ENCODE data around the gene PAH.

PAH gene

GRCh38 chr12:102816816-102817434 lies 100.1 kb downstream of the PAH start:
- no peak for DNase-seq

- no peak for DNase-seq
Measured at GRCh38 chr12:102814691-102815367, 102.2 kb downstream of the PAH start.

- no peak for DNase-seq
Measured at GRCh38 chr12:102812344-102812743, 104.7 kb downstream of the PAH start.

- no peak for DNase-seq
Measured at GRCh38 chr12:102811110-102811737, 105.8 kb downstream of the PAH start.

GRCh38 chr12:102808412-102808811 lies 108.6 kb downstream of the PAH start:
- no peak for DNase-seq

GRCh38 chr12:102806592-102806991 lies 110.5 kb downstream of the PAH start:
- no peak for DNase-seq

GRCh38 chr12:102806110-102806509 lies 110.9 kb downstream of the PAH start:
- no peak for DNase-seq

- DNase-seq = no peak
Measured at GRCh38 chr12:102800565-102800964, 116.5 kb downstream of the PAH start.

GRCh38 chr12:102799229-102799628 lies 117.8 kb downstream of the PAH start:
- DNase-seq = no peak

- DNase-seq = no peak
Measured at GRCh38 chr12:102797528-102797927, 119.5 kb downstream of the PAH start.

- no peak for DNase-seq
Measured at GRCh38 chr12:102793921-102794320, 123.1 kb downstream of the PAH start.

Measured in activated gamma-delta T cell (primary cell).